ENCODE data around the gene SPCS2. TPM values are rescaled to one million over a fixed set of nuclear protein-coding genes. Genes with fewer than 3 reads are reported as not detected.

Gene SPCS2
- total and polyA plus RNA-seq, 2 of the 8 experiments (the other 6 are each of a cell fraction or from before 2014, with no cell fraction given) = 92.7 to 161 TPM

- Histone ChIP-seq H3K27me3 (replicated peaks in 1 of 4; ENCODE audit: control insufficient read depth in 3 of 4, extremely low read depth in 1 of 4, insufficient read depth in 3 of 4, low read length in 3 of 4) (no peaks in the 10 kb centered on the region), H2AFZ (ENCODE audit: low read length) (no peak overlapping the region), H3K56ac (replicated peaks; ENCODE audit: insufficient read length, low read depth, low read length) (no peak overlapping the region), H3K9ac (replicated peaks in 1 of 4; ENCODE audit: extremely low read depth in 1 of 4, low read depth in 3 of 4, low read length in 3 of 4) (no peak overlapping the region), H2AK5ac (ENCODE audit: low read depth, low read length) (no peak overlapping the region), H3K4ac (replicated peaks; ENCODE audit: insufficient read length, low read depth, low read length) (no peak overlapping the region), H3K18ac (ENCODE audit: extremely low read depth, low read length) (no peak overlapping the region), H3K23ac (ENCODE audit: insufficient read length) (no peak overlapping the region), H3K36me3 (ENCODE audit: control insufficient read depth in 2 of 4, insufficient read depth in 4 of 4, low read length in 3 of 4) (peaks cover 0 to 18% (median 1%) of the 10 kb centered on the region in 4 experiments; a peak in 6 of 8 replicates), H3K4me3 (ENCODE audit: extremely low read depth in 1 of 4, insufficient read depth in 2 of 4, low read depth in 3 of 4, low read length in 4 of 4) (no peak overlapping the region), H2BK5ac (ENCODE audit: low read depth, low read length) (no peak overlapping the region), H2BK20ac (ENCODE audit: low read length) (no peak overlapping the region), H2BK12ac (ENCODE audit: low read depth, low read length) (no peak overlapping the region), H3K14ac (ENCODE audit: insufficient read length) (no peak overlapping the region), H2BK120ac (replicated peaks; ENCODE audit: low read depth, low read length) (no peak overlapping the region), H3K27ac (ENCODE audit: low read depth, low read length) (no peak overlapping the region), H4K20me1 (replicated peaks in 1 of 2; ENCODE audit: control insufficient read depth in 1 of 2, insufficient read depth in 2 of 2, low read length in 2 of 2) (no peaks in the 10 kb centered on the region), H3K79me2 (ENCODE audit: control insufficient read depth in 1 of 2, insufficient read depth in 2 of 2, low read length in 2 of 2) (no peaks in the 10 kb centered on the region), H3K4me2 (ENCODE audit: insufficient read depth in 1 of 2, low read depth in 2 of 2, low read length in 2 of 2) (no peak overlapping the region), H3K9me3 (ENCODE audit: insufficient read depth in 2 of 2, low read depth in 1 of 2, low read length in 1 of 2) (no peaks in the 10 kb centered on the region; a peak in 1 of 4 replicates), H3K79me1 (ENCODE audit: low read depth, low read length) (no peaks in the 10 kb centered on the region), H3K4me1 (replicated peaks in 1 of 4; ENCODE audit: control insufficient read depth in 3 of 4, insufficient read depth in 4 of 4, low read length in 3 of 4) (no peaks in the 10 kb centered on the region), H4K91ac (replicated peaks; ENCODE audit: insufficient read length, low read length) (no peak overlapping the region), H3K23me2 (ENCODE audit: low read depth, low read length) (no peaks in the 10 kb centered on the region; the same call in 1 of the 2 replicates), H4K5ac (ENCODE audit: insufficient read length, low read depth, low read length) (no peak overlapping the region), H2BK15ac (ENCODE audit: low read length) (no peak overlapping the region), H4K8ac (ENCODE audit: extremely low read depth, insufficient read depth, low read length) (no peak overlapping the region)
- CTCF ChIA-PET (ENCODE audit: partially characterized antibody) = interaction anchor here (0.7 to 2.4 kb wide), 6 partner anchors 10 to 236 kb away, joined by 3 to 10 read pairs (median 3); no protein-coding TSS in a partner anchor
- no peak for FAIRE-seq
- DNase-seq (ENCODE audit: low read depth in 1 of 2, low spot score in 2 of 2) = no peak
- POLR2A ChIA-PET (ENCODE audit: partially characterized antibody) = interaction anchor here (1.1 kb wide), 1 partner anchor 8 kb away, joined by 3 read pairs; no protein-coding TSS in a partner anchor
- TF ChIP-seq MAFK (IDR thresholded peaks at IDR 0.05; ENCODE audit: low read depth, low read length) = 0 out of 2 replicates have a peak, but pooled peaks have one; percentile 4
- TF ChIP-seq TAF7 (optimal IDR thresholded peaks at IDR 0.05; ENCODE audit: borderline replicate concordance, low read depth, low read length) = no peak
Observed at GRCh38 chr11:75013051-75013450, 64.0 kb downstream of the SPCS2 start.

Data from H1 (cell line).